MM.1S (cell line): ENCODE measurements around the gene RARS1.

ENCODE experiments used
- DNase-seq: peaks from one replicate; pipeline ENCODE4 v3.0.0-alpha.2; 2015
- H2AFZ ChIP-seq: fragments of 300-600 bp; sonication (generic); 2 replicates; pipeline ENCODE4 v1.6.0; 2016; ENCODE audit warnings: antibody characterized with exemption, low read length
- H3F3A ChIP-seq: fragments of 300-600 bp; sonication (generic); 2 replicates; pipeline ENCODE4 v1.6.1; 2016; ENCODE audit warnings: mild to moderate bottlenecking, antibody characterized with exemption, low read length, moderate library complexity, mixed read lengths; ENCODE audit not compliant: insufficient read depth
- H3K27ac ChIP-seq: fragments of 300-600 bp; sonication (generic); 2 replicates; pipeline ENCODE4 v1.5.1; 2016; ENCODE audit warnings: mild to moderate bottlenecking, low read length
- H3K27me3 ChIP-seq: fragments of 300-600 bp; sonication (generic); replicated peaks from 2 replicates; pipeline ENCODE4 v1.6.0; 2016; ENCODE audit warnings: low read length; ENCODE audit not compliant: insufficient read depth
- H3K36me3 ChIP-seq: fragments of 300-600 bp; sonication (generic); replicated peaks from 2 replicates; pipeline ENCODE4 v1.6.1; 2016; ENCODE audit warnings: mild to moderate bottlenecking, low read length, mixed read lengths; ENCODE audit not compliant: insufficient read depth
- H3K4me1 ChIP-seq: fragments of 300-600 bp; sonication (generic); 2 replicates; pipeline ENCODE4 v1.6.1; 2016; ENCODE audit warnings: low read length, mixed read lengths
- H3K4me2 ChIP-seq: fragments of 300-600 bp; sonication (generic); 2 replicates; pipeline ENCODE4 v1.6.0; 2016; ENCODE audit warnings: low read depth, low read length
- H3K4me3 ChIP-seq: fragments of 300-600 bp; sonication (generic); 2 replicates; pipeline ENCODE4 v1.5.1; 2016; ENCODE audit warnings: low read length, mixed read lengths
- H3K79me2 ChIP-seq: fragments of 300-600 bp; sonication (generic); 2 replicates; pipeline ENCODE4 v1.6.1; 2016; ENCODE audit warnings: mixed run types, low read length, mixed read lengths
- H3K9ac ChIP-seq: fragments of 300-600 bp; sonication (generic); 2 replicates; pipeline ENCODE4 v1.6.1; 2016; ENCODE audit warnings: low read length, mixed read lengths
- H3K9me2 ChIP-seq: fragments of 300-600 bp; sonication (generic); replicated peaks from 2 replicates; pipeline ENCODE4 v1.6.1; 2016; ENCODE audit warnings: mild to moderate bottlenecking, low read length, mixed read lengths; ENCODE audit not compliant: insufficient read depth
- H3K9me3 ChIP-seq: fragments of 300-600 bp; sonication (generic); replicated peaks from 2 replicates; pipeline ENCODE4 v1.6.1; 2016; ENCODE audit warnings: mild to moderate bottlenecking, low read length, mixed read lengths; ENCODE audit not compliant: insufficient read depth
- H4K20me1 ChIP-seq: fragments of 300-600 bp; sonication (generic); 2 replicates; pipeline ENCODE4 v1.6.1; 2016; ENCODE audit warnings: mild to moderate bottlenecking, low read length, moderate library complexity, mixed read lengths; ENCODE audit not compliant: insufficient read depth
- EZH2 ChIP-seq: fragments of 300-600 bp; sonication (generic); optimal IDR thresholded peaks from 2 replicates; pipeline ENCODE3; 2017; ENCODE audit warnings: low read depth, mild to moderate bottlenecking, antibody characterized with exemption, low read length, mixed read lengths
- EZH2phosphoT487 ChIP-seq: fragments of 300-600 bp; sonication (generic); IDR thresholded peaks from 2 replicates; pipeline ENCODE4 v1.6.1; 2018; ENCODE audit warnings: antibody characterized with exemption, low read length
- TF ChIP-seq, protein P1 (sequence below): fragments of 300-600 bp; sonication (generic); IDR thresholded peaks from 2 replicates; pipeline ENCODE4 v1.5.1; 2016; ENCODE audit warnings: antibody characterized with exemption, low read length, mixed read lengths

The RARS1 gene

DNA sequence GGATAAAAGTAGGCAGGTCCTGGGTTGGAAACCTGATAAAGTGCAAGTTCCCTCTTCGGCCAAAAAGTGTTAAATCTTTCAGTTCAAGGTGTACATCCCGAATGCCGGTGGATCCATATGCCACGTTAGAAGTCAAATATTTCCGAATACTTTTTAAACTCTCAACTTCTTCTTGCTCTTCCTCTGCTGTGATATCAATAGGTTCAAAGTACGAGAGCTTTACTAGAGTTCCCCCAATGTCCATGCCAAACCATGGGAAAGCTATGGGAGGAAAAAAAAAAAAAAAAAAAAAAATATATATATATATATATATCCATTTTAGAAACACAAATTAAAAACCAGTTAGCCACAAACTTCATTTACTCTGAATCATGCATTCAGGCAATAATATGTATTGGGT, 82.5 kb downstream of the RARS1 start:
- Histone ChIP-seq H3K36me3 (peaks cover 8% of the 10 kb centered on the region), H2AFZ (no peak overlapping the region), H3K4me1 (no peaks in the 10 kb centered on the region), H3K4me3 (no peak overlapping the region), H3F3A (no peaks in the 10 kb centered on the region), H3K27me3 (no peaks in the 10 kb centered on the region), H4K20me1 (peaks cover 6% of the 10 kb centered on the region; the same call in 1 of the 2 replicates), H3K9me2 (no peaks in the 10 kb centered on the region), H3K4me2 (no peak overlapping the region), H3K79me2 (peaks cover 76% of the 10 kb centered on the region), H3K9ac (no peak overlapping the region), H3K9me3 (no peaks in the 10 kb centered on the region), H3K27ac (no peak overlapping the region)
- no peak for DNase-seq
- no peak for TF ChIP-seq EZH2
- TF ChIP-seq EZH2phosphoT487 = no peak
- TF ChIP-seq, protein P1, sequence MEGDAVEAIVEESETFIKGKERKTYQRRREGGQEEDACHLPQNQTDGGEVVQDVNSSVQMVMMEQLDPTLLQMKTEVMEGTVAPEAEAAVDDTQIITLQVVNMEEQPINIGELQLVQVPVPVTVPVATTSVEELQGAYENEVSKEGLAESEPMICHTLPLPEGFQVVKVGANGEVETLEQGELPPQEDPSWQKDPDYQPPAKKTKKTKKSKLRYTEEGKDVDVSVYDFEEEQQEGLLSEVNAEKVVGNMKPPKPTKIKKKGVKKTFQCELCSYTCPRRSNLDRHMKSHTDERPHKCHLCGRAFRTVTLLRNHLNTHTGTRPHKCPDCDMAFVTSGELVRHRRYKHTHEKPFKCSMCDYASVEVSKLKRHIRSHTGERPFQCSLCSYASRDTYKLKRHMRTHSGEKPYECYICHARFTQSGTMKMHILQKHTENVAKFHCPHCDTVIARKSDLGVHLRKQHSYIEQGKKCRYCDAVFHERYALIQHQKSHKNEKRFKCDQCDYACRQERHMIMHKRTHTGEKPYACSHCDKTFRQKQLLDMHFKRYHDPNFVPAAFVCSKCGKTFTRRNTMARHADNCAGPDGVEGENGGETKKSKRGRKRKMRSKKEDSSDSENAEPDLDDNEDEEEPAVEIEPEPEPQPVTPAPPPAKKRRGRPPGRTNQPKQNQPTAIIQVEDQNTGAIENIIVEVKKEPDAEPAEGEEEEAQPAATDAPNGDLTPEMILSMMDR = no peak
